ENCODE results near the gene FBXW11. TPM values are rescaled to one million over a fixed set of nuclear protein-coding genes. Genes with fewer than 3 reads are reported as not detected.

Gene FBXW11
- total RNA-seq, 1 experiment from 2014 or later: 34.9 TPM

DNA sequence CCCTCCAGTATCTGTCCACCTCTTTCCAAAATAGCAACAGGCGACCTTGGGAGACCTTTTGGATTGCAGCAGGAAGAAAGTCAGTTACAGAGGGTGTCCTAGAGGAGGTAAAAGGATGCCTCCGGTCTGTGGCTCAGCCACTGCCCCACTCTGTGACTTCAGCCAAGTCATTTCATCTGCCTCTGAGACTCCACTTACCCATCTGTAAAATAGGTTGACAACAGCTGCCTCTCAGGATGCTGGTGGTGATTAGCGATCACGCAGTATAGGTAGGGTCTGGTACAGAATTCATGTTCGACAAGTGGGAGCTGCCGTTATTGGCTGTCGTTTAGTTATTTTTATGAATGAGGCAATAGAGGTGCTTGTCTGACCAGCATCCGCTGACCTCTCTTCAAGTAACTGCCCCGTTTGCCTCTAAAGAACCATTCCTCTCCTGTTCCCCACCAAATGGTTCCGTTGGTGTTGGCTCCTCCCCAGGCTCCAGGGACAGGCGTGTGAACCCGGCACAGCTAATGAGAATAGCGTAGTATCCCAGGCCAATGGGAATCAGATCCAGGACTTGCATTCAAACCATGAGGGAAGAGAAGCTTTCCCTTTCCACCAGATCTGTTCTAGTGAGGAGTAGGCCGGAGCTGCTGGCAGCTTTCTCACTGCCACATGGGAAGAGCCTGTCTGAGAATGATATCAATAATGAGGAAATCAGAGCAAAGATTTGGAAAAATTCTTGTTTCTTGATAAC, 156.7 kb downstream of the FBXW11 start:
- ChIA-PET POLR2A (ENCODE audit: low non-redundant PET) (no interaction called here), CTCF (no interaction called here)
- H3K4me1 ChIP-seq (ENCODE audit: insufficient read depth, low read length, poor library complexity, severe bottlenecking): no peaks in the 10 kb centered on the region
- no peak overlapping the region for H3K4me3 ChIP-seq (ENCODE audit: low read depth, low read length, poor library complexity, severe bottlenecking)
- H3K9me3 ChIP-seq (ENCODE audit: low read depth, low read length, poor library complexity, severe bottlenecking): no peaks in the 10 kb centered on the region
- TF ChIP-seq, protein P1, sequence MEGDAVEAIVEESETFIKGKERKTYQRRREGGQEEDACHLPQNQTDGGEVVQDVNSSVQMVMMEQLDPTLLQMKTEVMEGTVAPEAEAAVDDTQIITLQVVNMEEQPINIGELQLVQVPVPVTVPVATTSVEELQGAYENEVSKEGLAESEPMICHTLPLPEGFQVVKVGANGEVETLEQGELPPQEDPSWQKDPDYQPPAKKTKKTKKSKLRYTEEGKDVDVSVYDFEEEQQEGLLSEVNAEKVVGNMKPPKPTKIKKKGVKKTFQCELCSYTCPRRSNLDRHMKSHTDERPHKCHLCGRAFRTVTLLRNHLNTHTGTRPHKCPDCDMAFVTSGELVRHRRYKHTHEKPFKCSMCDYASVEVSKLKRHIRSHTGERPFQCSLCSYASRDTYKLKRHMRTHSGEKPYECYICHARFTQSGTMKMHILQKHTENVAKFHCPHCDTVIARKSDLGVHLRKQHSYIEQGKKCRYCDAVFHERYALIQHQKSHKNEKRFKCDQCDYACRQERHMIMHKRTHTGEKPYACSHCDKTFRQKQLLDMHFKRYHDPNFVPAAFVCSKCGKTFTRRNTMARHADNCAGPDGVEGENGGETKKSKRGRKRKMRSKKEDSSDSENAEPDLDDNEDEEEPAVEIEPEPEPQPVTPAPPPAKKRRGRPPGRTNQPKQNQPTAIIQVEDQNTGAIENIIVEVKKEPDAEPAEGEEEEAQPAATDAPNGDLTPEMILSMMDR (conservative IDR thresholded peaks at IDR 0.05; ENCODE audit: low read depth, low read length): no peak
- TF ChIP-seq EZH2 (IDR thresholded peaks at IDR 0.05; ENCODE audit: borderline replicate concordance, low read depth, low read length, poor library complexity, severe bottlenecking): no peak
- intact Hi-C loops (cut with micrococcal nuclease; ENCODE audit: unreplicated experiment): loop anchor here (5.0 to 10.0 kb wide), 2 partner anchors 215 to 432 kb away; partner anchors contain the start of gene FGF18
- no peaks in the 10 kb centered on the region for H3K36me3 ChIP-seq (ENCODE audit: insufficient read depth, low read length, poor library complexity, severe bottlenecking)
- no peaks in the 10 kb centered on the region for H3K27me3 ChIP-seq (replicated peaks; ENCODE audit: insufficient read depth, low read depth, low read length, poor library complexity)
- no TSS peak for BruUV-seq (replicated peaks)
- no peak overlapping the region for H3K27ac ChIP-seq (ENCODE audit: low read depth, low read length, poor library complexity, severe bottlenecking)
- DNase-seq (ENCODE audit: low spot score): no peak

DNA sequence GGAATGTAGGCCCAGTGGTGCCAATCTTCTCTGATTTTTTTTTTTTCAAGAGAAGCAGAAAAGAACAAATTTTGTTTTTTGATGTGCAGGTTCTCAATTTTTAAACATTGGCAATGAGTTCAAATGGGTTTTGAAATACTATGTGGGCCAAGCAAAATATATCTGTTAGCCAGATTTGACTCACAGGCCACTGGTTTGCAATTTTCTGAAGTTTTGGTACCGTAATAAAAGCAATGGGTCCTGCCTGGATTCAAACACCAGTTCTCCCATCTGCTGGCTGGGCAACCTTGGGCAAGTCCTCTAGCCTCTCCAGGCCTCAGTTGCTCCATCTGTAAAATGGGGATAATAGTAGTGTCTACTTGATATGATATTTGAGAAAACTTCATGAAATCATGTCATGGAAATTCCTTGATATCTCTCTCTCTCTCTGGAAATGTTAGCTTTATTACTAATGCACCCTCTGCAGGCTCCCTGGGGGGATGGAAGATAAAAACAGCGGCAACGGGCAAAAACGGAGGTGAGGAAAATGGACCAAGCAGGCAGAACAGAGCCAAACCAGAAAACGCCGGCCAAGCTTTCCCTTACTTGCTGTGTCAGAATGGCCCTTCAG, 157.4 kb downstream of the FBXW11 start:
- no peak overlapping the region for H3K27ac ChIP-seq (ENCODE audit: low read depth, low read length, poor library complexity, severe bottlenecking)
- CTCF ChIA-PET: no interaction called here
- no peak overlapping the region for H3K4me3 ChIP-seq (ENCODE audit: low read depth, low read length, poor library complexity, severe bottlenecking)
- DNase-seq (ENCODE audit: low spot score): no peak
- no peaks in the 10 kb centered on the region for H3K9me3 ChIP-seq (ENCODE audit: low read depth, low read length, poor library complexity, severe bottlenecking)
- H3K36me3 ChIP-seq (ENCODE audit: insufficient read depth, low read length, poor library complexity, severe bottlenecking): no peaks in the 10 kb centered on the region
- no peaks in the 10 kb centered on the region for H3K4me1 ChIP-seq (ENCODE audit: insufficient read depth, low read length, poor library complexity, severe bottlenecking)
- TF ChIP-seq, protein P1 (conservative IDR thresholded peaks at IDR 0.05; ENCODE audit: low read depth, low read length): no peak
- no peak for TF ChIP-seq EZH2 (IDR thresholded peaks at IDR 0.05; ENCODE audit: borderline replicate concordance, low read depth, low read length, poor library complexity, severe bottlenecking)
- no TSS peak for BruUV-seq (replicated peaks)
- intact Hi-C loops (cut with micrococcal nuclease; ENCODE audit: unreplicated experiment): no loop called here
- H3K27me3 ChIP-seq (replicated peaks; ENCODE audit: insufficient read depth, low read depth, low read length, poor library complexity): no peaks in the 10 kb centered on the region
- POLR2A ChIA-PET (ENCODE audit: low non-redundant PET): no interaction called here

GRCh38 chr5:171848486-171848885, 158.0 kb downstream of the FBXW11 start:
- Histone ChIP-seq H3K27me3 (replicated peaks; ENCODE audit: insufficient read depth, low read depth, low read length, poor library complexity) (no peaks in the 10 kb centered on the region), H3K4me3 (ENCODE audit: low read depth, low read length, poor library complexity, severe bottlenecking) (no peak overlapping the region), H3K4me1 (ENCODE audit: insufficient read depth, low read length, poor library complexity, severe bottlenecking) (no peaks in the 10 kb centered on the region), H3K36me3 (ENCODE audit: insufficient read depth, low read length, poor library complexity, severe bottlenecking) (no peaks in the 10 kb centered on the region), H3K9me3 (ENCODE audit: low read depth, low read length, poor library complexity, severe bottlenecking) (no peaks in the 10 kb centered on the region), H3K27ac (ENCODE audit: low read depth, low read length, poor library complexity, severe bottlenecking) (no peak overlapping the region)
- DNase-seq (ENCODE audit: low spot score): no peak
- BruUV-seq (replicated peaks): no TSS peak
- CTCF ChIA-PET: no interaction called here
- intact Hi-C loops (cut with micrococcal nuclease; ENCODE audit: unreplicated experiment): no loop called here
- TF ChIP-seq, protein P1 (conservative IDR thresholded peaks at IDR 0.05; ENCODE audit: low read depth, low read length): no peak
- TF ChIP-seq EZH2 (IDR thresholded peaks at IDR 0.05; ENCODE audit: borderline replicate concordance, low read depth, low read length, poor library complexity, severe bottlenecking): no peak
- POLR2A ChIA-PET (ENCODE audit: low non-redundant PET): no interaction called here
